ENCODE results near the gene PKN1. TPM values are rescaled to one million over a fixed set of nuclear protein-coding genes. Genes with fewer than 3 reads are reported as not detected.

PKN1 gene
- total and polyA plus RNA-seq, 10 of the 15 experiments (the other 5 are each of a cell fraction or from before 2014, with no cell fraction given), result 1.0 to 189 (median 52.7) TPM

DNA sequence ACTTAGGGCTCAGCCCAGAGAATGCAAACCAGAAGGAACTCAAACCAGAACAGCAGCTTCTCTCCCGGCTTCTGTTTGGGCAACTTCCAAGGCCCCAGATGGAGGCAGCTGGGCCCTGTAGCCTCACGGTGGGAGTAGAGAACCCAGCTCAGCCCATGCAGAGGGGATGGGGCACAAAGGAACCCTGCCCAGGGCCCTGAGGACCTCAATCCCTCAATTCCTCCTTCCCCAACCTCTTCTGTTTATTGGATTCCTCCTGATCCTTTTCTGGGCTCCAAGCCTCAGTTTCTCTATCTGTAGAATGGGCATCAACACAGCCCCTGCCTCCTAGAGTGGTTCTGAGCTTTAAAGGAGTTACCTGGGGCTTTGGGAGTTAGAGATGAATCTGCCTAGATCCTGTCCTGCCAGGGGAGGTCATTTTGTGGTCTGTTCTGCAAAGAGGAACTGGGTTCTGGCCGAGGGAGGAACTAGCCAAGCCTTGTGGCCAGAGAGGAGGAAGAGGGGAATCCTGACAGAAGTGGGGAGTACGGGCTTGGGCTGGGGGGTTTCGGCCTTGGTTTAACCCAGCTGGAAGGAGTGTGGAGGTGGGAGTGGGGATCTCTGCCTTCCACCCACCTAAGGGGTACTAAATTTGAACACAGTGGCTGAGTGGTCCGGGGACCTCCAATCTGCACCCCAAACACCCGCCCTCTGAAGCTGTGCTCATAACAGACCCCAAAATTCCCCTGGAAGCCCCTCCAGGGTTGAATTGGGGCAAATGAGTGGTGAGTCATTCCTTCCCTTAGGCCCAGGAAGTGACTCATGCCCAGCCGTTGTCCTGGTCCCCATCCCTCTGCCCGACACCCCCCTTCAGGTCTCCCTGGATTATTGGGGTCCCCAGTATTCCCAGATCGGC lies 49.2 kb upstream of the PKN1 start (continued):
- TF ChIP-seq, protein P1, sequence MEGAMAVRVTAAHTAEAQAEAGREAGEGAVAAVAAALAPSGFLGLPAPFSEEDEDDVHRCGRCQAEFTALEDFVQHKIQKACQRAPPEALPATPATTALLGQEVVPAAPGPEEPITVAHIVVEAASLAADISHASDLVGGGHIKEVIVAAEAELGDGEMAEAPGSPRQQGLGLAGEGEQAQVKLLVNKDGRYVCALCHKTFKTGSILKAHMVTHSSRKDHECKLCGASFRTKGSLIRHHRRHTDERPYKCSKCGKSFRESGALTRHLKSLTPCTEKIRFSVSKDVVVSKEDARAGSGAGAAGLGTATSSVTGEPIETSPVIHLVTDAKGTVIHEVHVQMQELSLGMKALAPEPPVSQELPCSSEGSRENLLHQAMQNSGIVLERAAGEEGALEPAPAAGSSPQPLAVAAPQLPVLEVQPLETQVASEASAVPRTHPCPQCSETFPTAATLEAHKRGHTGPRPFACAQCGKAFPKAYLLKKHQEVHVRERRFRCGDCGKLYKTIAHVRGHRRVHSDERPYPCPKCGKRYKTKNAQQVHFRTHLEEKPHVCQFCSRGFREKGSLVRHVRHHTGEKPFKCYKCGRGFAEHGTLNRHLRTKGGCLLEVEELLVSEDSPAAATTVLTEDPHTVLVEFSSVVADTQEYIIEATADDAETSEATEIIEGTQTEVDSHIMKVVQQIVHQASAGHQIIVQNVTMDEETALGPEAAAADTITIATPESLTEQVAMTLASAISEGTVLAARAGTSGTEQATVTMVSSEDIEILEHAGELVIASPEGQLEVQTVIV (IDR thresholded peaks at IDR 0.05; ENCODE audit: borderline replicate concordance, partially characterized antibody), result no peak
- TF ChIP-seq RAD51 (IDR thresholded peaks at IDR 0.05) (no peak), PAX8 (IDR thresholded peaks at IDR 0.05) (no peak), ZNF207 (IDR thresholded peaks at IDR 0.05; ENCODE audit: borderline replicate concordance) (no peak), FOXM1 (IDR thresholded peaks at IDR 0.05; ENCODE audit: low read depth, low read length) (peak; percentile 44; the same call in 1 of the 2 replicates), EZH2 (IDR thresholded peaks at IDR 0.05; ENCODE audit: borderline replicate concordance, control insufficient read depth, low read depth, low read length) (no peak), POLR2A (IDR thresholded peaks at IDR 0.05; ENCODE audit: low read depth, low read length) (peak; percentile 58; the same call in 1 of the 2 replicates), CREM (IDR thresholded peaks at IDR 0.05; ENCODE audit: low read depth) (peak; percentile 82), TBL1XR1 (IDR thresholded peaks at IDR 0.05; ENCODE audit: low read depth, low read length) (peak; percentile 66), IKZF1 (conservative IDR thresholded peaks at IDR 0.05) (peak; percentile 98), NFYA (IDR thresholded peaks at IDR 0.05; ENCODE audit: borderline replicate concordance, low read depth, low read length) (no peak), JUNB (IDR thresholded peaks at IDR 0.05) (peak; percentile 97), SMARCA5 (IDR thresholded peaks at IDR 0.05) (peak; percentile 92), BMI1 (IDR thresholded peaks at IDR 0.05; ENCODE audit: borderline replicate concordance) (peak; percentile 51; the same call in 1 of the 2 replicates), NR2F1 (conservative IDR thresholded peaks at IDR 0.05) (peak; percentile 86), MXI1 (IDR thresholded peaks at IDR 0.05; ENCODE audit: low read depth, low read length) (peak; percentile 65; the same call in 1 of the 2 replicates), SUZ12 (IDR thresholded peaks at IDR 0.05; ENCODE audit: unreplicated experiment) (no peak), SREBF1 (IDR thresholded peaks at IDR 0.05; ENCODE audit: low read length) (no peak)
- TF ChIP-seq, protein P2, sequence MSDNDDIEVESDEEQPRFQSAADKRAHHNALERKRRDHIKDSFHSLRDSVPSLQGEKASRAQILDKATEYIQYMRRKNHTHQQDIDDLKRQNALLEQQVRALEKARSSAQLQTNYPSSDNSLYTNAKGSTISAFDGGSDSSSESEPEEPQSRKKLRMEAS (IDR thresholded peaks at IDR 0.05; ENCODE audit: low read depth, low read length), result no peak
- TF ChIP-seq, protein P3, sequence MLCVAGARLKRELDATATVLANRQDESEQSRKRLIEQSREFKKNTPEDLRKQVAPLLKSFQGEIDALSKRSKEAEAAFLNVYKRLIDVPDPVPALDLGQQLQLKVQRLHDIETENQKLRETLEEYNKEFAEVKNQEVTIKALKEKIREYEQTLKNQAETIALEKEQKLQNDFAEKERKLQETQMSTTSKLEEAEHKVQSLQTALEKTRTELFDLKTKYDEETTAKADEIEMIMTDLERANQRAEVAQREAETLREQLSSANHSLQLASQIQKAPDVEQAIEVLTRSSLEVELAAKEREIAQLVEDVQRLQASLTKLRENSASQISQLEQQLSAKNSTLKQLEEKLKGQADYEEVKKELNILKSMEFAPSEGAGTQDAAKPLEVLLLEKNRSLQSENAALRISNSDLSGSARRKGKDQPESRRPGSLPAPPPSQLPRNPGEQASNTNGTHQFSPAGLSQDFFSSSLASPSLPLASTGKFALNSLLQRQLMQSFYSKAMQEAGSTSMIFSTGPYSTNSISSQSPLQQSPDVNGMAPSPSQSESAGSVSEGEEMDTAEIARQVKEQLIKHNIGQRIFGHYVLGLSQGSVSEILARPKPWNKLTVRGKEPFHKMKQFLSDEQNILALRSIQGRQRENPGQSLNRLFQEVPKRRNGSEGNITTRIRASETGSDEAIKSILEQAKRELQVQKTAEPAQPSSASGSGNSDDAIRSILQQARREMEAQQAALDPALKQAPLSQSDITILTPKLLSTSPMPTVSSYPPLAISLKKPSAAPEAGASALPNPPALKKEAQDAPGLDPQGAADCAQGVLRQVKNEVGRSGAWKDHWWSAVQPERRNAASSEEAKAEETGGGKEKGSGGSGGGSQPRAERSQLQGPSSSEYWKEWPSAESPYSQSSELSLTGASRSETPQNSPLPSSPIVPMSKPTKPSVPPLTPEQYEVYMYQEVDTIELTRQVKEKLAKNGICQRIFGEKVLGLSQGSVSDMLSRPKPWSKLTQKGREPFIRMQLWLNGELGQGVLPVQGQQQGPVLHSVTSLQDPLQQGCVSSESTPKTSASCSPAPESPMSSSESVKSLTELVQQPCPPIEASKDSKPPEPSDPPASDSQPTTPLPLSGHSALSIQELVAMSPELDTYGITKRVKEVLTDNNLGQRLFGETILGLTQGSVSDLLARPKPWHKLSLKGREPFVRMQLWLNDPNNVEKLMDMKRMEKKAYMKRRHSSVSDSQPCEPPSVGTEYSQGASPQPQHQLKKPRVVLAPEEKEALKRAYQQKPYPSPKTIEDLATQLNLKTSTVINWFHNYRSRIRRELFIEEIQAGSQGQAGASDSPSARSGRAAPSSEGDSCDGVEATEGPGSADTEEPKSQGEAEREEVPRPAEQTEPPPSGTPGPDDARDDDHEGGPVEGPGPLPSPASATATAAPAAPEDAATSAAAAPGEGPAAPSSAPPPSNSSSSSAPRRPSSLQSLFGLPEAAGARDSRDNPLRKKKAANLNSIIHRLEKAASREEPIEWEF (IDR thresholded peaks at IDR 0.05; ENCODE audit: insufficient replicate concordance, low read depth, low read length), result no peak

Measured in GM12878 (cell line).